ENCODE data around the gene DDX59.

Gene DDX59

DNA sequence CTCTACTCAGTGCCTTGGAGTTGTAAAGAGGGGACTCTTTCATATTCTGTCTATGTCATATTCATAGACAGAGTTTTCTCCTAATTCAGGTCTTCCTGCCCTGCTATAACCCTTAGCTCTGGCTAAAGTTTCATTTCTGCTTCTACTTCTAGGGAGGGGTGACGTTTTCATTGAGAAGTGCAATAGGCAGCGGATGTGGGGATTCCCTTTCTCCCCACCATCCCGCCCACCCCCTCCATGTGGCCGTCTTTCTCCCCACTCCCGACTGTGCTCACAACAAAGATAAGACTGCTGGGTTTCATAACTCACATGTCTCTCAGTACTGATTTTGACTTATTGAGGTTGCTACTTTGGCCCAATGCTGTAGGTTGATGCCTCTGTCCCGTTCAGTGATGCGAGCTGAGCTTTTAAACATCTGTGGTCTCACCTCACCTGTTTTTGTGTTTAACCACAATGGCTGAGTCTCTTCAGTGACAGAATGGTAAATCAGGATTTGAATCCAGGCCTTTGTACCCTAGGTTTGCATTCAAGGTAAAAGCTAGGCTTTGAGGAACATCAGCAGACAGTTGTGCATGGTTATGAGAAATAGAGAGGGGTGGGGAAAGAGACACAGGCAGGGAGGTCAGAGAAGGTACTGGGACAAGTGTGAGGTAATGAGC lies 41.4 kb downstream of the DDX59 start:
- DNase-seq: no peak

DNA sequence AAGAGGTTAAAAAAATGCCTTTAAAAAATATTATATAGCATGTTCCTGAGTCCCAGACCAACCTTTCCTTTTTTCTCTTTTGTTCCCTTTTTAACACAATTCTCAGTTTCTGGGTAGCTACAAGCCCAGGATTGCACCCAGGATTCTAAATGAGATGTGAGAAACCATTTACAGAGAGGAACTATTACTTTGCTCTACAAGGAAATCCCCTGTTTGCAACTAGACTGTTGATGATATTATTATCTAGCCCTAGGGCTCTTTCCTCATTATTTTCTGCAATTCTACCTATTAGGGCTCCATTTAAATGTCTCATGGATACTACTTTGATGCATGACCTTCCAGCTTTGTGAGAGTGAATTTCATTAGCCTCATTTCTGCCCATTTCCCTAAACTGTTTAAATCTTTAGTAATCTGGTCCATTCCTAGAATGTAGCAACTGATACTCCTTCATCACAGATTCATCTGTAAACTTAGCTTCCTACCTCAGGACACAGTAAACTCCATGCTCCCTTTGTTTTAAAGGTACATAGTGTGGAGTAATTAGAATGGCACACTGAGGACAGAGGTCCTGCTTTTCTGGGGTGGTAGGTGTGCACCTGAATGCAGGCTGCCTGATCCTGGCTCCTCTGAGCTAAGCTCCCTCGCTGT lies 42.0 kb downstream of the DDX59 start:
- no peak for DNase-seq

DNA sequence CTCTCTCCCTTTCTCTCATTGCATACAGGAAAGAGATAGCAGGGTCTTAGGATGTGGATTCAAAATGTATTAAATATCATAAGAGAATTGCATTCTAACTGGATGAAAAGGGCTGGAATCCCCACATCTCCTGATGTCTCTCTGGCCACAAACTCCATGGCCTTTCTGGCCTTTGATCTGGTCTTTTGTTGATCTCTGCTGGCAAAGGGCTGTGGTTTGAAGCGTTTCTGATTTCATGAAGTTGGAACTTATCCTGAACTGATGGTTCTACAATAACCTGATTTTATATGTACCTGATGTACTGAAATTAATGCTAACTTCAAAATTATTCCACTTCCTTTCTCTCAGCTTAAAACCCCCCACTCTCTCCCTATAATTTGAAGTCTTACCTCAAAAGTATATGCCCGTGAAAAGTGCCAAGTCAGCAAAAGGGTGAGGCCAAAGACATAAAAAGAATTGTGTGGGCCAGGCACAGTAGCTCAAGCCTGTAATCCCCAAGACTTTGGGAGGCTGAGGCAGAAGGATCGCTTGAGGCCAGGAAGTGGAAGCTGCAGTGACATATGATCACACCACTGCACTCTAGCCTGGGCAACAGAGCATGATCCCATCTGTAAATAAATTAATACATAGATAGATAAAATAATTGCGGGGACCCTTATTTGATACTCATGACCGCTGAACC lies 42.7 kb downstream of the DDX59 start:
- DNase-seq: no peak

DNA sequence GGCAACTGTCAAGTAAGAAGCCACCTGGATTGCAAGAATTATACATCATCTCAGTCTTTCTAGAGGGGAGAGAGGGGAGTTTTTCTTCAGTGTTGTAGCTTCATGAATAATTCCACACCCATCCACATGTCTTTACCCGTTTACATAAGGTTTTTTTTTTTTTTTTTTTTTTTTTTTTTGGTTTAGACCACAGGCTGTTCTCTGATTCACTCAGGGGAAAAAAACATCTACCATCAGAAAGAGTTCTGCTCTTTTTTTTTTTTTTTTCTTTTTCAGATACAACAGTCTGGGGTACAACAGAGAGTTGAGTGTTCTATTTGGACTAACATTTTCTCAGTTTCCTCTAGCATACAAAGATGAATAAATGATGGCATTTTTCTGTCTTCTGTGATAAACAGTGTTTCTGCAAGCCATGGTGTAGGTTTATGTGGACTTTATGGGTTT lies 44.3 kb downstream of the DDX59 start:
- DNase-seq: no peak

DNA sequence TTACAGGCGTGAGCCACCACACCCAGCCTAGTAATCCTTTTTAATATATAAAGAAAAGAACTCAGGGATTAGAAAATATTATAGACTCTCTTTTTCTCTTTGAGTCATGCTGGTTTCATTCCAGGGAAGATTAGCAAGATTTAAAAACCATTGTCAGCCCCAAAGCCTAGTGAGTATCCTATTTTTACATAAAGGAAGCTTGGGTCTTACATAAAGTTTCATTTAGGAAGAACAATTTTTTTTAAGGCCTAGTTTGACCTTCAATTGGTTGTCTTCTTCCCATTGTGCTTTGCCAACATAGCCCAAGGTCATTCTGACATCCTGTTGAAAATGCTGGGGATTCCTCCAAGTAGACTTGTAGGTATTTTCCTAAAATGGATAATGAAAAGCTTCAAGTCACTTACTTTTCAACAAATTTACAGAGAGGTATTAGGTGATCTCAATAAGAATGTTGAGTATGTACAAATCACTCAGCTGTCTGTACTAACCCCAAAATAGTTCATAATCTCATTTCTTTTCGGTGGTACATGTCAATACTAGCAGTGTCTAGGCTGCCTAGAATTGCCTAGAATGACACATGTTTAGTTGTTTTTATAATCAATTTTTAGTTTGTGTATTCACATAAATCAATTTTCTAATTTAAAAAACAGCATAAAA lies 44.9 kb downstream of the DDX59 start:
- DNase-seq: no peak

DNA sequence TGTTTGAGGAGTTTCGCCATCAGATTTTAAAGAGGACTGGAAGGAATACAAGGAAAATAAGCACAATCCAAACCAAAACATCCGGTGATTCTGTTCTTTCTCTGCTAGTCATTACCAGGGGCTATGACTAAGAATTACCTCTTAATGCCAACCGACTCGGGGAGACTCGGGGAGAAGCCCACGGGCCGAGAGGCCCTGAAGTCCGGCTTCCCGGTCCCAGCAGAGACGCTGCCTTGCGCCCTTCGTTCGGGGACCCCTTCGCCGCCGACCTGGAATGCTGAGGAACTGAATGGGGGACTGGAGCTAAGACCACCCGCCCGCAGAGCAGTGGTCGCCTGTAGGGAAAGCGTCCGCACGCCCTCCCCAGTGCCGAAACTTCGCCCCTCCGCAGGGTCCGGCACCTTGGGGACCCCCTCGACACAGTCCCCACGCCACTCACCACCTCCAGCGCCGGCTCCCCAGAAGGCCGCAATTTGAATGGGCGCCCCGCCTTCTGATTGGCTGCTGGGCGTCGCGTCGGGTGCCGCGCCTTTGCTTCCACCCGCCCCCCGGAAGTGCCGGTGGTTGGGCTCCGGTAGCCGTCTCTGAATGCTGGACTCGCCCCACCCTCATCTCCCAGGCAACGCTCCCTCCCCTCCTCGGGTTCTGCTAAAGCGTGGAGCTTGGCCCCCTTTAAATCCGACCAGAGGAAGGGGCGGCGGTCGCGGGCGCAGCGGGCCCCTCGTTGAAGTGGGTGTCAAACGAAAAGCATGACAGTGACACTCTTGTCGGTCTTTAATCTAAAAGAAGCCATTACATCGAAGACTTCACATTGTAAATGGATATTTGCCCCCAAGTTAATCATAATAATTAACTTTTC lies 49.2 kb downstream of the DDX59 start, which contains the start of gene KIF14:
KIF14 (minus strand) TSS at position 479 of the 859 bp plus-strand sequence. CDS start 2,028 bp downstream, outside the sequence.
- DNase-seq: peak; percentile 86

DNA sequence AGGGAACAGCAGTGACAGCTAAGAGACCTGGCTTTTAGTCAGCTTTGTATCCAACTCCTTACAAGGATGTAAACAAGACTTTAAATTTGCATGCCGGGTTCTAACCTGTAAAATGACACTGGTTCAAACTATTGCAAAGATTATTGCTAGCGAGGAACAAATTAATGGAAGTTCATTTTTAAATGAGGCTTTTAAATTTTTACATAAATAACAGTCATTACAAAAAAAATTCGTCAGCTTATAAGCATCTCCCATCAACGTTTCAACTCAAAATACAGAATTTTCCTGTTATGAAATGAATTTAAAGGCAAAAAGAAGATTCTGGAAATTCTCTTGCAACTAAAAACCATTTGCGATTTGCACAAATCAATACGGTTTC lies 49.8 kb downstream of the DDX59 start:
- no peak for DNase-seq

DNA sequence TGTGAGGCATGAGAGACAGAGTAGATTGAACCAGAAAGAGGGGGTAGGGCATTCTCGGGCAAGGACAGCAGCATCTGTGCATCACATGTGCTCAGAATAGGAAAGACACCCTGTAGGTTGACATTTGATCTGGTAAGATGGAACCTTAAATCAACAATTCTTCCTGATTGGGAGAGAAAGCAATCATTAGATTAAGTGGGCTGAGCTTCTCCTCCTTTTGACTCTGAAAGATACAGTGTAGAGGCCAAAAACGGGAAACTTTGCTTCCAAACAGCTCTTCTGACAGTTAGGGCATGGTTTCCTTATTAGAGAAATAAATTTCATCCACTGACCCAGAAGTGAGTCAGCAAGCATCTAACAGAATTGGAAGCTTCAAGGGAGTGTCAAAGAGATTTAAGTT lies 58.9 kb downstream of the DDX59 start:
- no peak for DNase-seq

DNA sequence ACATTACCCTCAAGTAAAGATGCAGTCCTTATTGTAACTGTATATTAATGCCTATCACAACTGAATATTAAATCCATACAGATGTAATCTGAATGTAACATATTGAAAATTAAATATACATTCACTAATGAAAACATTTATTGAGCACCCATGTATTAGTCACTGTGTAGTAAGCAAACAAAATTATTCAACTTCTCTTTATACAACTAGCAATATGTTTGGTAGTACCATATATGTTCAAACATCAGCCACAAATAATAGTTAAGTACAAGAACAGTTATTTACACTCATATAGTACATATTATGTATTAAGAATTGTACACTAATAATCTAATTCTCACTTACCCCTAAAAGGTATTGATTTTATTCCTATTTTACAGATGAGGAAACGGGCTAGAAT lies 67.1 kb downstream of the DDX59 start:
- DNase-seq: no peak
